GM11168 (cell line): ENCODE data around the gene DOCK1.

ENCODE experiments used
- in situ Hi-C: fragments of 300-500 bp; cut with MboI; formaldehyde crosslinking; loops from one replicate; pipeline ENCODE4 v1.12.0; 2022; ENCODE audit warnings: low sequenced_read_pairs; ENCODE audit not compliant: unreplicated experiment

Gene DOCK1

DNA sequence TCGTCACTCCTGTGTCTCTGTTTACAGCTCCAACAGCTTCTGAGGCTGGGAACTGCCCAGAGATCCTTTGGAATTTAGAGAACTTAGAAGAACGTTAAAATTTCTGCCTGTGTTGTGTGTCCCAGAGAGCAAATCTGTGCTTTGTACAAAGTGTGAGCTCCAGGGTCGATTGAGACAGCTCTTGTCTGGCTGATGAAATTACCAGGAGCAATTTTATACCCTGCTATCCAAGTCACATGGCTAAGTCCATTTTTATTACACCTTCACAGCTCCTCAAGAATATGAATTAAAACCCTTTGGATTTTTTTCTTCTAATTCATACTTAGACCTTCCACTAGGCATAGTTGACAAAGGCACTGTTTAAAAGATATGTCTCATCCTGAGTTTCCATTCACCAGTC, 337.7 kb downstream of the DOCK1 start:
- in situ Hi-C loops: no loop called here

- in situ Hi-C loops: no loop called here
Measured at GRCh38 chr10:127243490-127244272, 338.5 kb downstream of the DOCK1 start.

GRCh38 chr10:127245456-127245855, 340.2 kb downstream of the DOCK1 start:
- in situ Hi-C loops: no loop called here

DNA sequence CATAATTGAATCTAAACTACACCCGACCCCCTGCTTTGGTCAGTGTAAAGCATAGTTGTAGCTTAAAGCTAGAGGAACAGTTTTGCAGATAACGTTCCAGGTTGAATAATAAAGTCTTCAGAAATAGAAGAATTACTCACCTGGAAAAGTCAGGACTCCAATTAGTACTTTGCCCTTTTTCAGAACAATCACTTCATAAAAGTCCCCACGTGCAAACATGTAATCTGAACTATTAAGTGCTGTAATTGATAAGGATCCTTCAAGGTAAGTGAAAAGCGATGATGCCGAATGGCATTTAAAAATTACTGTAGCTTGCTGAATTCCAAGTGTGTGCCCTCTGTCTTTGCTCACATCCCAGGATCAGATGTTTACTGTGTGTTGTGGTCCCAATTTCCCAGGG, 344.8 kb downstream of the DOCK1 start:
- in situ Hi-C loops: no loop called here

DNA sequence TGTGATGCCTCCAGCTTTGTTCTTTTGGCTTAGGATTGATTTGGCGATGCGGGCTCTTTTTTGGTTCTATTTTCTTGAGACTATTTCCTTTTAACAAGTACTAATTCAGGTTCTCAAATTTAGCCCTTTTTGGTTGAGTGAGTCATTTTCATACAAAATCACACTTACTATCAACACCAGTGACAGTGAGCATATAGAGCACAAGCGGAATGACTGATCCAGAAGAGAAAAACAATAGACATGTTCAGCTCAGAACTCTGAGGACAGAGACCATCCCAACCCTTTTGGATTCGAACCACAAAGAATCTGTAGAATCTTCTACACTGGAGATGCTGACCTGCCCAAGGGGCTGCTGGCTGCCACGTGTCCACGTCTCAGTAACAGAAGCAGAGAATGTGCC, 347.6 kb downstream of the DOCK1 start:
- in situ Hi-C loops: no loop called here

GRCh38 chr10:127254276-127254675, 349.0 kb downstream of the DOCK1 start:
- in situ Hi-C loops: no loop called here

DNA sequence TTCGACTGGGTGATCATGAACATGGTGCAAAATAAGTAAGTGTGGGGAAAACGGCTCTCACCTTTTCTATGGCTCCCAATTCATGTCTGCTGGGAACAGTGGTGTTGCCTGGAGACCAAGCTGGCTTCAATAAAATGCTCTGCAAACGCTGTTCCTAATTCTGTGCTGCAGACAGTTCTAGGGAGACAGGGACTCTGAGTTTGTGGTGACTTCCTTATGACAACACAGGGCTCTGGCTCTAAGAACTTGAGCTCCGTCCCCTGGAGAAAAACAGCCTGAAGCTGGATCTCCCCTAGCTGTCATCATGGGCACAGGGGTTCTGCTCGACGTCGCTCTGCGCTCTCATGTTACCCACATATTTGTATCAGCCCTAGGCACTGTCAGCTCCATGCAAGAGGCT, 352.2 kb downstream of the DOCK1 start:
- in situ Hi-C loops: no loop called here

DNA sequence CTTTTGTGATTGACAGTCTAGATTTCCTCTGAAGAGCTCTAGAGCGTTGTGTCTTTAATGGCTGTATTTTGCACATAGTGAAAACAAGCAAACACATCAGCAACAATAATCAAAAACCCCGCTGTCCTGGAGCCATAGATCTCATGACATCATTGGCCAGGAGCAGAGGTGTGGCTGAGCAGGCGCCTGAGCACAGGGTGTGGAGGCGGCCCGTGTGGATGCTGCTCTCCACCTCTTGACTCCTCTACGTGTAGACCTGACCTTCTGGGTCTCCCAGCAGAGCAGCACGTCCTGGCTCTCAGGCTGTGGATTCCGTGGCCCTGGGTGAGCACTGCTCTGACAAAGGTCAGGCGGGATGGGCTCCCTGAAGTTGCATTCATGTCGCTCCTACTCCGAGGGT, 354.1 kb downstream of the DOCK1 start:
- in situ Hi-C loops: no loop called here

DNA sequence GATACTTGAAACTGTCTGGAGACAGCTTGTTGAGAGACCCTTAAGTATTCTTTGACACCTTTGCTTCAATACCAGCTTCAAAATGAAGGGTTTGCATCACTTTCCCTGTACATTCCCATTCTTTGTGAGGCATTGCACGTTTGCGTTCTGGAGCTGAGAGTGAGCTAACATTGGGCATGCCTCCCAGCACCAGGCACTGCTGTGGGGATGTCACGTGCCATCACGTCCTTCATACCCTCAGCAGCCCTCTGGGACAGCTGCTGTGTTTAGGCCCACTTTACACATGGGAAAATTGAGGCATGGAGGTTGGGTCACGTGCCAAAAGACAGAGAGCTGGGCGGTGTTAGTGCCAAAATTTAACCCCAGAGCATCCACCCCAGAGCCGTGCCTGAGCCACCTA, 357.4 kb downstream of the DOCK1 start:
- in situ Hi-C loops: no loop called here

GRCh38 chr10:127265288-127265687, 360.1 kb downstream of the DOCK1 start:
- in situ Hi-C loops: no loop called here

- in situ Hi-C loops: no loop called here
Measured at GRCh38 chr10:127266431-127266830, 361.2 kb downstream of the DOCK1 start.

DNA sequence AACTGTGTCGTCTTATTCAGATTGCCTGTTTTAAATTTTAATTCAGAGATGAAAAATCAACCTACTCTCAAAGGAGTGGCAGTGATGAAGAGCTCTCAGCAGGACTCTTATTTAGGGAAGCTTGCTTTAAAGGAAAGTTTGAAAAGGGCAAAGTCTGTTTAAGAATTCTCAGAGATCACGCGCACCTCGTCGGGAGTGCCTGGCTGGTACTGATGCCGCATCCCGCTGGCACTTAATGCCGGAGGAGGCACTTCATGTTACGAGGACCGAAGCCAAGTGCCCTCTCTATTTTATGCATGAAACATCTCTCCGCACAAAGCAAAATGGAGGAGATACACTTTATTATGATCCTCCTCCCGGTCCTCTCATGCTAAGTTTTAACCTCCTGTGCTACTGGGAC, 362.2 kb downstream of the DOCK1 start:
- in situ Hi-C loops: no loop called here

GRCh38 chr10:127272076-127272475, 366.8 kb downstream of the DOCK1 start:
- in situ Hi-C loops: no loop called here

- in situ Hi-C loops: no loop called here
Measured at GRCh38 chr10:127275272-127275671, 370.0 kb downstream of the DOCK1 start.

DNA sequence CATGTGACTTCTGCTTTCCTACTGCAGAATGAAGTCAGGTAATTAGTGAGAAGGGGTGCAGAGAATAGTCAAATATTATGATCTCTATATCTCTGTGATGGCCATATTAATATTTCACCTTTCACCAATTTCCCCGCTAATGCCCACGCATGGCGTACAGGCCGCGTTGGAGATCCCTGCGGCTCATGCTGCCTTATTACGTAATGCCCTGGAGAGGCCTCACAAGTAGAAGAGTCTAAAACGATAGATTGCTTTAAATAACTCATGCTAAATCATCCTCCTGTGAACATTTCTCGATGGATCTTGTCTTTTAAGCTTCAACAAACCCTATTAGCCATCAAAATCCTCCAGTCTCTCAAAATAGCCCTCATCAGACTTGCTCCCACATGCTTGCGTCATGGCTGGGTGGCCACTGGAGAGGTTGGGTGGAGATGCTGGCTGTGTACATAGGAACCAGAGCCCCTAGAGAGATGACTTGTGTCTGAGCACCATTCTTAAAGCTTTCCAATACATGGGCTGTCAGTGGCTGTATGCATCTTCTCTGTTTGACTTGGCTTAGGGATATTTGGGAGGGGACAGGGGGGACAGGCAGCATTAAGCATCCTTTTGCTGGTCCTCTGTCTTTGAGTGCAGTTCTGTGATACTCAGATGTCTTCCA, 370.7 kb downstream of the DOCK1 start:
- in situ Hi-C loops: no loop called here

DNA sequence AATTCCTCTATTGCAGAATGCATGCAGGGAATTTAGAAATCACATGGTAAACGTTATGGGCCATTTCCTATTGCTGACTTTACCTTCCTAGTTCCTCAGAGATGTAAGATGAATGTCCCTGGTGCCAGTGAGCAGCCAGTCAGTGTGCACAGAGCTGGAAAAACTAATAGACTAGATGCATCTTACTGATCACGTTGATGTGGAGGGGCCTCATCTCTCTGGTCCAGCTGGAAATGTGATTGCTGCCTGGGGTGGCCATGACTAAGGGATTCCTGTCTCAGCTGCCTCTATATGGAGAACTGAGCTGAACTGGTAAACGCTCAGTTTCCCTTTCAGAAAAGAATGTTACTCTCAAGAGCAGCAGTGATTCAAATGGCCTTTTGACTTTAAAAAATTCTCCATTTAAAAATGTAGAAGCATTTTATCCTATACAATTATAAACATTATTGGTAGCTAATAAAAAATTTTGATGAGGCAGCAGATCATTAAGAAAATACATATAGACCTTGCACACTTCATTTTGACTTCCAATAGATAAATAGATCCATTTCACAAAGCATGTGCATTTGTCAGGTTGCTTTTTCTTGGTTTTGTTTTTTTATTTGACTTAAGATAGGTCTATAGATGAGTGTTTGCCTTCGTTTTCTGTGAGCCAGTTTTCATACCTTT, 371.7 kb downstream of the DOCK1 start:
- in situ Hi-C loops: no loop called here

DNA sequence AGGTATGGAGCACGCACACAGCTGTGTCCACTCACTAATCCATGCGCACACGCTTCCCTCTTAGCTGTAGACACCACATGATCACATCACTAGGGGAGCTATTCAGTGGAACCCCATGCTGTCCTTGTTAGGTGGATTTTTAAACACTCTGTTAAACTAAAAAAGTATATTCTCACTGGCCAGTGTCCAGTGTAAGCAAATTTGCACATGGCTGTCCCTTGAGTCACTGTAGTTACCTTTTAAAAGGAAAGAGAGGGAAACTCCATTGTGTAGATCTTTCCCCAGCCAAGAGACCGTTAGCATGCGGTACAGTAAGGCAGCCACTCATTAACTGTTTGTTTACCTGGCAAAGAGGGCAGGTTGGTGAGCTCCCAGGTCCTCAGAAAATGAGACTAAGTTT, 372.8 kb downstream of the DOCK1 start:
- in situ Hi-C loops: no loop called here

GRCh38 chr10:127279334-127279774, 374.1 kb downstream of the DOCK1 start:
- in situ Hi-C loops: no loop called here

GRCh38 chr10:127280446-127280845, 375.2 kb downstream of the DOCK1 start:
- in situ Hi-C loops: no loop called here

DNA sequence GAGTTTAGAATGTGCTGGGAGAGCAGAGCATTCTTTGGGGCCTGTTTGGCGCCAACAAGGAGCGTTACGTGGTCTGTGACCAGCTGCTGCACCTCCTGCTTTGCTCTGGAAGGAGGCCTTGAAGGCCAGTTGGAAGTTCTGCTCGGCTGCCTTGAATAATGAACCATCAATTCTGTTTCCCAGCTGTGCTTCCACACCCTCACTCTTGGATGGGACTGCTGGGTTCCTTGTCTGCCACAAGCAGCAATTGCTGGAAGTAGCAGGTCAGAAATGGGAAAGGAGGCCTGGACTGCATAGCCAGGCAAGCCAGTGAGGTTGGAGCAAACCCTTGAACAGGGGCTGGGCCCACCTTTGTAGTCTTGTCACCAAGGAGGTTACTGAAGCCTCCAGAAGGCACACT, 377.8 kb downstream of the DOCK1 start:
- in situ Hi-C loops: no loop called here

- in situ Hi-C loops: no loop called here
Measured at GRCh38 chr10:127283576-127283975, 378.3 kb downstream of the DOCK1 start.
